NCI-H2107 treated with DMSO at 0.1 percent for 48 hours (cell line): ENCODE data around the gene NOL4.
"Not testable (repeated sequence)": the region's sequence is repeated elsewhere in the genome, so short reads cannot be mapped to it uniquely, and the experiment has no call there.

Source experiments
- DNase-seq: peaks from one replicate; lab custom pipeline; 2025; ENCODE audit not compliant: unreplicated experiment; lab: John Stamatoyannopoulos, UW

The NOL4 gene

GRCh38 chr18:34224423-34225217 lies at the start of gene NOL4:
TSS of gene NOL4 (minus strand) at chr18:34224913. CDS start at chr18:34223253, 1,660 bp downstream.
- peak; percentile 67 for DNase-seq

GRCh38 chr18:34266029-34266428 lies 41.3 kb upstream of the NOL4 start:
- DNase-seq = not testable (repeated sequence)

- no peak for DNase-seq
These were observed 37.4 kb upstream of the NOL4 start for GRCh38 chr18:34261865-34262780.

GRCh38 chr18:34258176-34258575 lies 33.5 kb upstream of the NOL4 start:
- no peak for DNase-seq

- DNase-seq = no peak
These were observed 27.2 kb upstream of the NOL4 start for GRCh38 chr18:34251919-34252318.

GRCh38 chr18:34248727-34249126 lies 24.0 kb upstream of the NOL4 start:
- no peak for DNase-seq

- DNase-seq = no peak
These were observed 18.0 kb upstream of the NOL4 start for GRCh38 chr18:34242739-34243138.

- DNase-seq = not testable (repeated sequence)
These were observed 9.2 kb upstream of the NOL4 start for GRCh38 chr18:34233781-34234388.

GRCh38 chr18:34225218-34225553 lies 473 bp upstream of the NOL4 start:
- DNase-seq = no peak

- peak; percentile 5 for DNase-seq
These were observed 755 bp downstream of the NOL4 start for GRCh38 chr18:34223893-34224422.

GRCh38 chr18:34223164-34223892 lies 1.4 kb downstream of the NOL4 start:
- no peak for DNase-seq

- DNase-seq = no peak
These were observed 2.2 kb downstream of the NOL4 start for GRCh38 chr18:34222307-34223163.

- peak; percentile 9 for DNase-seq
These were observed 2.8 kb downstream of the NOL4 start for GRCh38 chr18:34221971-34222306.

- peak; percentile 11 for DNase-seq
These were observed 4.5 kb downstream of the NOL4 start for GRCh38 chr18:34220081-34220815.

GRCh38 chr18:34219651-34220050 lies 5.1 kb downstream of the NOL4 start:
- DNase-seq = peak; percentile 34

- DNase-seq = no peak
These were observed 12.2 kb downstream of the NOL4 start for GRCh38 chr18:34212511-34212910.

- no peak for DNase-seq
These were observed 17.3 kb downstream of the NOL4 start for GRCh38 chr18:34207344-34207851.

- no peak for DNase-seq
These were observed 20.8 kb downstream of the NOL4 start for GRCh38 chr18:34203866-34204265.

GRCh38 chr18:34196256-34196655 lies 28.5 kb downstream of the NOL4 start:
- DNase-seq = no peak
